ENCODE results near the gene PRM1. TPM values are rescaled to one million over a fixed set of nuclear protein-coding genes. Genes with fewer than 3 reads are reported as not detected.

The PRM1 gene
- total and polyA plus RNA-seq, 2 of the 13 experiments (the other 11 are each of a cell fraction or from before 2014, with no cell fraction given) = not detected

DNA sequence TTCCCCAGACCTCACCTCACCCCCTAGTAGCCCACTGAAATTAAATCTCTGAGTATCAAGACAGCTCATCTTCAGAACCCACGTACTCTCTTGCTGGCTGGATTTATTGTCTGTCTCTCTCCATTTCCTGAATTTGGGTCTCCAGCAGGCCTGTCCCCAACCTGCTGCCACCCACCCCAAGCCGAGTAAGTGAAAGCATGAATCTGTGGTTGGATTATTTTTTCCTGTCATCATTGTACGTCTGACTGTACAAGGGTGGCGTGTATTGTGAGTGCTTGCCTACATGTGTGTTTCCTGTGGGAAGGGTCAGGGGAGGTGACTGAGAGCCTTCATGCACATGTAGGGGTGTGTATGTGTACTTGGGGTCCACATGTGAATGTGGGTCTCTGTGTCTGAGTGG, 17.4 kb downstream of the PRM1 start (continued):
- TF ChIP-seq, protein P1, sequence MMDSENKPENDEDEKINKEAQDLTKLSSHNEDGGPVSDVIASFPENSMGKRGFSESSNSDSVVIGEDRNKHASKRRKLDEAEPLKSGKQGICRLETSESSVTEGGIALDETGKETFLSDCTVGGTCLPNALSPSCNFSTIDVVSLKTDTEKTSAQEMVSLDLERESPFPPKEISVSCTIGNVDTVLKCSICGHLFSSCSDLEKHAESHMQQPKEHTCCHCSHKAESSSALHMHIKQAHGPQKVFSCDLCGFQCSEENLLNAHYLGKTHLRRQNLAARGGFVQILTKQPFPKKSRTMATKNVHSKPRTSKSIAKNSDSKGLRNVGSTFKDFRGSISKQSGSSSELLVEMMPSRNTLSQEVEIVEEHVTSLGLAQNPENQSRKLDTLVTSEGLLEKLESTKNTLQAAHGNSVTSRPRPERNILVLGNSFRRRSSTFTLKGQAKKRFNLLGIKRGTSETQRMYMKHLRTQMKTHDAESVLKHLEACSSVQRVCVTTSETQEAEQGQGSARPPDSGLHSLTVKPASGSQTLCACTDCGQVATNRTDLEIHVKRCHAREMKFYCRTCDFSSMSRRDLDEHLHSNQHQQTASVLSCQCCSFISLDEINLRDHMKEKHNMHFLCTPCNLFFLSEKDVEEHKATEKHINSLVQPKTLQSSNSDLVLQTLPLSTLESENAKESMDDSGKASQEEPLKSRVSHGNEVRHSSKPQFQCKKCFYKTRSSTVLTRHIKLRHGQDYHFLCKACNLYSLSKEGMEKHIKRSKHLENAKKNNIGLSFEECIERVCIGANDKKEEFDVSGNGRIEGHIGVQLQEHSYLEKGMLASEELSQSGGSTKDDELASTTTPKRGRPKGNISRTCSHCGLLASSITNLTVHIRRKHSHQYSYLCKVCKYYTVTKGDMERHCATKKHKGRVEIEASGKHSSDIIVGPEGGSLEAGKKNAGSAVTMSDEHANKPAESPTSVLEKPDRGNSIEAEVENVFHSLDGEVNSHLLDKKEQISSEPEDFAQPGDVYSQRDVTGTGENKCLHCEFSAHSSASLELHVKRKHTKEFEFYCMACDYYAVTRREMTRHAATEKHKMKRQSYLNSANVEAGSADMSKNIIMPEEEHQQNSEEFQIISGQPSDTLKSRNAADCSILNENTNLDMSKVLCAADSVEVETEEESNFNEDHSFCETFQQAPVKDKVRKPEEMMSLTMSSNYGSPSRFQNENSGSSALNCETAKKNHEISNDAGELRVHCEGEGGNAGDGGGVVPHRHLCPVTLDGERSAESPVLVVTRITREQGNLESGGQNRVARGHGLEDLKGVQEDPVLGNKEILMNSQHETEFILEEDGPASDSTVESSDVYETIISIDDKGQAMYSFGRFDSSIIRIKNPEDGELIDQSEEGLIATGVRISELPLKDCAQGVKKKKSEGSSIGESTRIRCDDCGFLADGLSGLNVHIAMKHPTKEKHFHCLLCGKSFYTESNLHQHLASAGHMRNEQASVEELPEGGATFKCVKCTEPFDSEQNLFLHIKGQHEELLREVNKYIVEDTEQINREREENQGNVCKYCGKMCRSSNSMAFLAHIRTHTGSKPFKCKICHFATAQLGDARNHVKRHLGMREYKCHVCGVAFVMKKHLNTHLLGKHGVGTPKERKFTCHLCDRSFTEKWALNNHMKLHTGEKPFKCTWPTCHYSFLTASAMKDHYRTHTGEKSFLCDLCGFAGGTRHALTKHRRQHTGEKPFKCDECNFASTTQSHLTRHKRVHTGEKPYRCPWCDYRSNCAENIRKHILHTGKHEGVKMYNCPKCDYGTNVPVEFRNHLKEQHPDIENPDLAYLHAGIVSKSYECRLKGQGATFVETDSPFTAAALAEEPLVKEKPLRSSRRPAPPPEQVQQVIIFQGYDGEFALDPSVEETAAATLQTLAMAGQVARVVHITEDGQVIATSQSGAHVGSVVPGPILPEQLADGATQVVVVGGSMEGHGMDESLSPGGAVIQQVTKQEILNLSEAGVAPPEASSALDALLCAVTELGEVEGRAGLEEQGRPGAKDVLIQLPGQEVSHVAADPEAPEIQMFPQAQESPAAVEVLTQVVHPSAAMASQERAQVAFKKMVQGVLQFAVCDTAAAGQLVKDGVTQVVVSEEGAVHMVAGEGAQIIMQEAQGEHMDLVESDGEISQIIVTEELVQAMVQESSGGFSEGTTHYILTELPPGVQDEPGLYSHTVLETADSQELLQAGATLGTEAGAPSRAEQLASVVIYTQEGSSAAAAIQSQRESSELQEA (CRISPR knock-in tag; IDR thresholded peaks at IDR 0.05; ENCODE audit: not compliant biosample characterization) = peak; percentile 31
- TF ChIP-seq ZNF20 (CRISPR knock-in tag; IDR thresholded peaks at IDR 0.05) = no peak
- TF ChIP-seq, protein P2, sequence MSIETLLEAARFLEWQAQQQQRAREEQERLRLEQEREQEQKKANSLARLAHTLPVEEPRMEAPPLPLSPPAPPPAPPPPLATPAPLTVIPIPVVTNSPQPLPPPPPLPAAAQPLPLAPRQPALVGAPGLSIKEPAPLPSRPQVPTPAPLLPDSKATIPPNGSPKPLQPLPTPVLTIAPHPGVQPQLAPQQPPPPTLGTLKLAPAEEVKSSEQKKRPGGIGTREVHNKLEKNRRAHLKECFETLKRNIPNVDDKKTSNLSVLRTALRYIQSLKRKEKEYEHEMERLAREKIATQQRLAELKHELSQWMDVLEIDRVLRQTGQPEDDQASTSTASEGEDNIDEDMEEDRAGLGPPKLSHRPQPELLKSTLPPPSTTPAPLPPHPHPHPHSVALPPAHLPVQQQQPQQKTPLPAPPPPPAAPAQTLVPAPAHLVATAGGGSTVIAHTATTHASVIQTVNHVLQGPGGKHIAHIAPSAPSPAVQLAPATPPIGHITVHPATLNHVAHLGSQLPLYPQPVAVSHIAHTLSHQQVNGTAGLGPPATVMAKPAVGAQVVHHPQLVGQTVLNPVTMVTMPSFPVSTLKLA (IDR thresholded peaks at IDR 0.05) = peak; percentile 51; the same call in 1 of the 2 replicates
